K562 (cell line): ENCODE measurements around the gene TBL2. TPM values are rescaled to one million over a fixed set of nuclear protein-coding genes. Genes with fewer than 3 reads are reported as not detected.

ENCODE experiments used
- BCL6 ChIP-seq: fragments of 250-450 bp; sonication (Bioruptor Pico); IDR thresholded peaks from 2 replicates; pipeline ENCODE4 v1.4.0; 2020
- CXXC5 ChIP-seq: fragments of 250-450 bp; sonication (Bioruptor Pico); IDR thresholded peaks from 2 replicates; pipeline ENCODE4 v1.8.0; 2022; ENCODE audit warnings: inconsistent platforms, mild to moderate bottlenecking, moderate library complexity
- EP300 ChIP-seq: IDR thresholded peaks from 2 replicates; pipeline ENCODE4 v1.6.1; 2012; ENCODE audit warnings: low read length, improper control_type of control experiment
- FOXA1 ChIP-seq: fragments of 450-650 bp; IDR thresholded peaks from 2 replicates; pipeline ENCODE4 v1.6.1; 2016; ENCODE audit warnings: mild to moderate bottlenecking, borderline replicate concordance
- FUS ChIP-seq: fragments of 200-400 bp; formaldehyde crosslinking; optimal IDR thresholded peaks from 2 replicates; pipeline ENCODE3; 2017; ENCODE audit warnings: low read depth, low read length
- HDAC8 ChIP-seq: fragments of 450-650 bp; IDR thresholded peaks from 2 replicates; pipeline ENCODE4 v1.6.1; 2016; ENCODE audit warnings: mild to moderate bottlenecking, missing genetic modification characterization, moderate library complexity, missing compliant biosample characterization
- JUN ChIP-seq, 2 experiments: sonication (generic) in 1 of 2; formaldehyde crosslinking in 1 of 2; IDR thresholded peaks; 2 replicates each; pipeline versions ENCODE4 v1.6.1 to v1.8.0; 2012 to 2022; ENCODE audit warnings: borderline replicate concordance in 2 of 2, mild to moderate bottlenecking in 2 of 2, improper control_type of control experiment in 1 of 2, low read depth in 1 of 2, low read length in 1 of 2, missing genetic modification reagents in 1 of 2
- MCM2 ChIP-seq: fragments of 450-650 bp; IDR thresholded peaks from 2 replicates; pipeline ENCODE4 v1.6.1; 2017; ENCODE audit warnings: low read depth, mild to moderate bottlenecking
- MIER1 ChIP-seq: fragments of 450-650 bp; IDR thresholded peaks from 2 replicates; pipeline ENCODE4 v1.6.1; 2016; ENCODE audit warnings: antibody characterized with exemption, mild to moderate bottlenecking, low read depth
- NR4A1 ChIP-seq, 2 experiments: fragments of 250-450 bp in 1 of 2; fragments of 450-650 bp in 1 of 2; sonication (Bioruptor Pico) in 1 of 2; IDR thresholded peaks; 2 replicates each; pipeline versions ENCODE4 v1.4.0 to v1.6.1; 2016 to 2020; ENCODE audit warnings: mild to moderate bottlenecking in 2 of 2, missing compliant biosample characterization in 1 of 2, missing genetic modification characterization in 1 of 2, moderate library complexity in 1 of 2
- RBM39 ChIP-seq: fragments of 200-400 bp; formaldehyde crosslinking; optimal IDR thresholded peaks from 2 replicates; pipeline ENCODE3; 2018; ENCODE audit warnings: low read depth, low read length
- SREBF1 ChIP-seq: fragments of 150-350 bp; IDR thresholded peaks from 2 replicates; pipeline ENCODE4 v1.6.1; 2014; ENCODE audit warnings: antibody characterized with exemption, low read depth, low read length, borderline replicate concordance
- TBL1XR1 ChIP-seq, 2 experiments: IDR thresholded peaks; 2 replicates each; pipeline ENCODE4 v1.6.1; 2012; ENCODE audit warnings: improper control_type of control experiment in 2 of 2, low read length in 2 of 2, mild to moderate bottlenecking in 1 of 2
- ZBED1 ChIP-seq: IDR thresholded peaks from 2 replicates; pipeline ENCODE4 v1.6.1; 2014
- ZNF12 ChIP-seq: sonication (generic); formaldehyde crosslinking; IDR thresholded peaks from 2 replicates; pipeline ENCODE4 v1.4.0; 2020; ENCODE audit warnings: mild to moderate bottlenecking, missing genetic modification reagents
- ZNF133 ChIP-seq: fragments of 250-450 bp; sonication (Bioruptor Pico); IDR thresholded peaks from 2 replicates; pipeline ENCODE4 v1.4.0; 2020; ENCODE audit warnings: mild to moderate bottlenecking
- ZNF143 ChIP-seq: sonication (generic); formaldehyde crosslinking; IDR thresholded peaks from 2 replicates; pipeline ENCODE4 v1.9.0; 2022; ENCODE audit warnings: mild to moderate bottlenecking, missing genetic modification reagents
- ZNF146 ChIP-seq: IDR thresholded peaks from one replicate; pipeline ENCODE4 v1.6.1; 2018; ENCODE audit warnings: missing compliant biosample characterization; ENCODE audit not compliant: unreplicated experiment
- ZNF212 ChIP-seq: fragments of 450-650 bp; formaldehyde crosslinking; IDR thresholded peaks from 2 replicates; pipeline ENCODE4 v1.4.0; 2020; ENCODE audit warnings: mild to moderate bottlenecking
- ZNF217 ChIP-seq: sonication (generic); formaldehyde crosslinking; IDR thresholded peaks from 2 replicates; pipeline ENCODE4 v1.8.0; 2022; ENCODE audit warnings: mild to moderate bottlenecking, missing genetic modification reagents
- ZSCAN29 ChIP-seq: fragments of 450-650 bp; IDR thresholded peaks from 2 replicates; pipeline ENCODE4 v1.6.1; 2017
- polyA plus RNA-seq, 8 experiments: library from polyadenylated mRNA; depleted of rRNA in 4 of 8; stranded (reverse) in 5 of 8; unstranded in 3 of 8; fragments of >200 nt; fragmentation: Nextera tagmentation in 2 of 8; fragmentation: Illumina TruSeq in 1 of 8; extraction: Ambion mirVana in 2 of 8; extraction: Trizol in 1 of 8; gene quantifications; 2 replicates each; pipeline versions ENCODE4 v1.2.1 to v1.2.3, GENCODE V29; 2011 to 2014; ENCODE audit warnings: inconsistent platforms in 1 of 8, missing spikeins in 1 of 8
- total RNA-seq, 7 experiments: library from RNA; depleted of rRNA in 6 of 7; stranded (reverse); fragments of >200 nt in 6 of 7; fragmentation: Illumina TruSeq in 2 of 7; extraction: Trizol in 2 of 7; gene quantifications; 2 replicates each; pipeline versions ENCODE4 v1.2.1 to v1.2.3, GENCODE V29; 2011 to 2021; ENCODE audit warnings: low replicate concordance in 1 of 7
- TF ChIP-seq, protein P1 (sequence below): fragments of 150-350 bp; IDR thresholded peaks from 2 replicates; pipeline ENCODE4 v1.6.1; 2014; ENCODE audit warnings: low read depth, mild to moderate bottlenecking, low read length, borderline replicate concordance
- TF ChIP-seq, protein P2 (sequence below): fragments of 250-450 bp; sonication (Bioruptor Pico); IDR thresholded peaks from 2 replicates; pipeline ENCODE4 v1.5.0; 2021
- TF ChIP-seq, protein P3 (sequence below): fragments of 250-450 bp; sonication (Bioruptor Pico); IDR thresholded peaks from 2 replicates; pipeline ENCODE4 v1.8.0; 2022; ENCODE audit warnings: inconsistent platforms, mild to moderate bottlenecking, moderate library complexity, borderline replicate concordance

TBL2 gene
- total and polyA plus RNA-seq, 9 of the 15 experiments (the other 6 are each of a cell fraction or from before 2014, with no cell fraction given): 2.5 to 123 (median 49.2) TPM

DNA sequence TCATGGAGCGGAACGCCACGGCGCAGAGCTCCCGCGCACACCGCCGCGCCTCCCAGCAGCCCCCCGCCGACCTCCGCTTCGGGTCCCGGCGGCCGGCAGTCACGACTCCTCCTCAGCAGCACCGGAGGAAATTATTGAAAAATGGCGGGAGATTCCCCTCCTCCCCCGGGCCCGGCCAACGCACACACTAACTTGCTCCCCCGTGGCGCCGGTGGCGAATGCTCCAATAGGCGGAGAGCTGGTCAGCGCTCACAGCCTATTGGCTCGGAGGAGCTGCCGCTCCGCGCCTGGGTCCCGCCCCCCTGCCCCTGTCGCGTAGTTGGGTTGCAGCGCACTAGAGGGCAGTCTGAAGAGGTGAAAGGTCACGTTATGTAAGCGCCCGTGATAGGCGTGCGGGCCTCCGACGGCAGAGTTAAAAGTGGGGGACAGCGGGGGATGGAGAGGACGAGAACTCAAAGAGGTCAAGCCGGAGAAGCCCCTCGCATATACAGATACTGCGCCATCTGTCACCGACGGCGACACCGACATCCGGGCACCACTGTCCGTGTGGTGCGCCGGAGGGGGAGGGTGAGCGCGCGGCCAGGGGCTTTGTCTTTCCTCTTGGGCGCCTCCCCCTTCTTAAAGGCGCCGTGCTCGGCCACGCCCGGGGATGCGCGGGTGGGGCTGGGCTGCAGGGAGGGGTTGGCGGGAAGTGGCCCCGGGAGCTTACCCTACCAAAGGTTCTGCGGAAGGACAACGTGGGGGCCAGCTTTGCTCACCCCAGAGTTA is 56.1 kb downstream of the TBL2 start, which contains the start of gene BAZ1B (continued):
- TF ChIP-seq NR4A1 (CRISPR knock-in tag; IDR thresholded peaks at IDR 0.05): peak; percentile 19; the same call in 1 of the 2 replicates
- peak; percentile 20; the same call in 1 of the 2 replicates for TF ChIP-seq NR4A1 (tag; IDR thresholded peaks at IDR 0.05)
- TF ChIP-seq, protein P1, sequence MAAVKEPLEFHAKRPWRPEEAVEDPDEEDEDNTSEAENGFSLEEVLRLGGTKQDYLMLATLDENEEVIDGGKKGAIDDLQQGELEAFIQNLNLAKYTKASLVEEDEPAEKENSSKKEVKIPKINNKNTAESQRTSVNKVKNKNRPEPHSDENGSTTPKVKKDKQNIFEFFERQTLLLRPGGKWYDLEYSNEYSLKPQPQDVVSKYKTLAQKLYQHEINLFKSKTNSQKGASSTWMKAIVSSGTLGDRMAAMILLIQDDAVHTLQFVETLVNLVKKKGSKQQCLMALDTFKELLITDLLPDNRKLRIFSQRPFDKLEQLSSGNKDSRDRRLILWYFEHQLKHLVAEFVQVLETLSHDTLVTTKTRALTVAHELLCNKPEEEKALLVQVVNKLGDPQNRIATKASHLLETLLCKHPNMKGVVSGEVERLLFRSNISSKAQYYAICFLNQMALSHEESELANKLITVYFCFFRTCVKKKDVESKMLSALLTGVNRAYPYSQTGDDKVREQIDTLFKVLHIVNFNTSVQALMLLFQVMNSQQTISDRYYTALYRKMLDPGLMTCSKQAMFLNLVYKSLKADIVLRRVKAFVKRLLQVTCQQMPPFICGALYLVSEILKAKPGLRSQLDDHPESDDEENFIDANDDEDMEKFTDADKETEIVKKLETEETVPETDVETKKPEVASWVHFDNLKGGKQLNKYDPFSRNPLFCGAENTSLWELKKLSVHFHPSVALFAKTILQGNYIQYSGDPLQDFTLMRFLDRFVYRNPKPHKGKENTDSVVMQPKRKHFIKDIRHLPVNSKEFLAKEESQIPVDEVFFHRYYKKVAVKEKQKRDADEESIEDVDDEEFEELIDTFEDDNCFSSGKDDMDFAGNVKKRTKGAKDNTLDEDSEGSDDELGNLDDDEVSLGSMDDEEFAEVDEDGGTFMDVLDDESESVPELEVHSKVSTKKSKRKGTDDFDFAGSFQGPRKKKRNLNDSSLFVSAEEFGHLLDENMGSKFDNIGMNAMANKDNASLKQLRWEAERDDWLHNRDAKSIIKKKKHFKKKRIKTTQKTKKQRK: no peak
- TF ChIP-seq ZSCAN29: no peak
- TF ChIP-seq TBL1XR1 (IDR thresholded peaks at IDR 0.05; ENCODE audit: low read length in 2 of 2): no peak; a peak in 1 of 4 replicates
- TF ChIP-seq, protein P2, sequence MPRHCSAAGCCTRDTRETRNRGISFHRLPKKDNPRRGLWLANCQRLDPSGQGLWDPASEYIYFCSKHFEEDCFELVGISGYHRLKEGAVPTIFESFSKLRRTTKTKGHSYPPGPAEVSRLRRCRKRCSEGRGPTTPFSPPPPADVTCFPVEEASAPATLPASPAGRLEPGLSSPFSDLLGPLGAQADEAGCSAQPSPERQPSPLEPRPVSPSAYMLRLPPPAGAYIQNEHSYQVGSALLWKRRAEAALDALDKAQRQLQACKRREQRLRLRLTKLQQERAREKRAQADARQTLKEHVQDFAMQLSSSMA (CRISPR knock-in tag): no peak
- no peak for TF ChIP-seq RBM39
- no peak for TF ChIP-seq FOXA1
- TF ChIP-seq ZNF143 (CRISPR knock-in tag): peak; percentile 54; the same call in 1 of the 2 replicates
- TF ChIP-seq CXXC5 (CRISPR knock-in tag): peak; percentile 97
- no peak for TF ChIP-seq ZNF12
- TF ChIP-seq ZNF212 (CRISPR knock-in tag): no peak
- peak; percentile 41 for TF ChIP-seq EP300
- no peak; the same call in 1 of the 2 replicates for TF ChIP-seq SREBF1
- TF ChIP-seq MCM2: no peak
- TF ChIP-seq FUS: peak; percentile 6
- TF ChIP-seq BCL6 (CRISPR knock-in tag): no peak
- peak; percentile 80; the same call in 1 of the 2 replicates for TF ChIP-seq HDAC8 (tag)
- TF ChIP-seq ZNF133 (CRISPR knock-in tag): no peak
- TF ChIP-seq, protein P3, sequence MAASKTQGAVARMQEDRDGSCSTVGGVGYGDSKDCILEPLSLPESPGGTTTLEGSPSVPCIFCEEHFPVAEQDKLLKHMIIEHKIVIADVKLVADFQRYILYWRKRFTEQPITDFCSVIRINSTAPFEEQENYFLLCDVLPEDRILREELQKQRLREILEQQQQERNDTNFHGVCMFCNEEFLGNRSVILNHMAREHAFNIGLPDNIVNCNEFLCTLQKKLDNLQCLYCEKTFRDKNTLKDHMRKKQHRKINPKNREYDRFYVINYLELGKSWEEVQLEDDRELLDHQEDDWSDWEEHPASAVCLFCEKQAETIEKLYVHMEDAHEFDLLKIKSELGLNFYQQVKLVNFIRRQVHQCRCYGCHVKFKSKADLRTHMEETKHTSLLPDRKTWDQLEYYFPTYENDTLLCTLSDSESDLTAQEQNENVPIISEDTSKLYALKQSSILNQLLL (CRISPR knock-in tag): no peak
- TF ChIP-seq JUN (IDR thresholded peaks at IDR 0.05; ENCODE audit: borderline replicate concordance, low read depth, low read length): no peak
- peak; percentile 78; the same call in 1 of the 2 replicates for TF ChIP-seq JUN (CRISPR knock-in tag; IDR thresholded peaks at IDR 0.05; ENCODE audit: borderline replicate concordance)
- 0 out of 2 replicates have a peak, but pooled peaks have one; percentile 58 for TF ChIP-seq ZBED1
- no peak for TF ChIP-seq ZNF146 (CRISPR knock-in tag)
- no peak for TF ChIP-seq MIER1
- TF ChIP-seq ZNF217 (CRISPR knock-in tag): no peak
